Ovary (tissue), 3 donors: ENCODE results near the gene WDR75.

Experiments used
- EP300 ChIP-seq: sonication (generic); formaldehyde crosslinking; IDR thresholded peaks from one replicate; pipeline ENCODE4 v1.6.1; 2017; ENCODE audit warnings: antibody characterized with exemption
- POLR2A ChIP-seq: fragments of 450-650 bp; IDR thresholded peaks from one replicate; pipeline ENCODE4 v1.6.1; 2017; ENCODE audit warnings: antibody characterized with exemption, mild to moderate bottlenecking, moderate library complexity
- TF ChIP-seq, protein P1 (sequence below), 3 donors: fragments of 450-650 bp in 2 of 3; fragments of 200-600 bp in 1 of 3; IDR thresholded peaks; one replicate each; pipeline versions ENCODE4 v1.5.1 to v1.8.0; 2016 to 2022; ENCODE audit warnings: antibody characterized with exemption in 3 of 3, mild to moderate bottlenecking in 1 of 3
- donor health status: DM: no; HTN: no; CAD: no.

DNA sequence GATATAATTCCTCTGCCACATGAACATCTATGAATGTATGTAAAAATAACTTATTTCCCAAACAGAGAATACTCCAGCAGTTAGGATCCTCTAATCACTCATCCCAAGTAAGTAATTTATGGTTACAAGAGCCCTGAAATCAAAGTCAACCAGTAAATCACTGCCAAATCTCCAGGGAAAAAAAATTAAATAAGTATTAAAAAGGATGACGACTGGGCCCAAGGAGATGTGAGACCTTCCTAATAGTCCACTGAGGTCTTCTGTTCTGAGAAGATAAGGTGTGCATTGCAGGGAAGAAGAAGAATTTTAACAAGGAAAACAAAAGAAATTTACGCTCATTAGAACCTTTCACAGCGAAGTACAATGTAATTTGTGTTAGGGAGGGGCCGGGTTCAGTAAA lies 28.0 kb upstream of the WDR75 start:
- TF ChIP-seq, protein P1, sequence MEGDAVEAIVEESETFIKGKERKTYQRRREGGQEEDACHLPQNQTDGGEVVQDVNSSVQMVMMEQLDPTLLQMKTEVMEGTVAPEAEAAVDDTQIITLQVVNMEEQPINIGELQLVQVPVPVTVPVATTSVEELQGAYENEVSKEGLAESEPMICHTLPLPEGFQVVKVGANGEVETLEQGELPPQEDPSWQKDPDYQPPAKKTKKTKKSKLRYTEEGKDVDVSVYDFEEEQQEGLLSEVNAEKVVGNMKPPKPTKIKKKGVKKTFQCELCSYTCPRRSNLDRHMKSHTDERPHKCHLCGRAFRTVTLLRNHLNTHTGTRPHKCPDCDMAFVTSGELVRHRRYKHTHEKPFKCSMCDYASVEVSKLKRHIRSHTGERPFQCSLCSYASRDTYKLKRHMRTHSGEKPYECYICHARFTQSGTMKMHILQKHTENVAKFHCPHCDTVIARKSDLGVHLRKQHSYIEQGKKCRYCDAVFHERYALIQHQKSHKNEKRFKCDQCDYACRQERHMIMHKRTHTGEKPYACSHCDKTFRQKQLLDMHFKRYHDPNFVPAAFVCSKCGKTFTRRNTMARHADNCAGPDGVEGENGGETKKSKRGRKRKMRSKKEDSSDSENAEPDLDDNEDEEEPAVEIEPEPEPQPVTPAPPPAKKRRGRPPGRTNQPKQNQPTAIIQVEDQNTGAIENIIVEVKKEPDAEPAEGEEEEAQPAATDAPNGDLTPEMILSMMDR (IDR thresholded peaks at IDR 0.05): no peak
- TF ChIP-seq POLR2A (no peak), EP300 (no peak)
